ENCODE data around the gene CDKN3.
A peak's percentile ranks its signal among the peaks of the same experiment; 100 is the strongest.

Gene CDKN3

GRCh38 chr14:54396493-54397335, at the start of gene CDKN3:
CDKN3 (plus strand) TSS chr14:54397007; CDS start chr14:54397069, 62 bp downstream.
- DNase-seq: peak; percentile 84

GRCh38 chr14:54347044-54347443, 49.8 kb upstream of the CDKN3 start:
- DNase-seq: no peak

- DNase-seq: no peak
Observed at GRCh38 chr14:54348001-54348611, 48.7 kb upstream of the CDKN3 start.

- no peak for DNase-seq
Observed at GRCh38 chr14:54348923-54349620, 47.7 kb upstream of the CDKN3 start.

- no peak for DNase-seq
Observed at GRCh38 chr14:54349713-54350112, 47.1 kb upstream of the CDKN3 start.

- no peak for DNase-seq
Observed at GRCh38 chr14:54350203-54350602, 46.6 kb upstream of the CDKN3 start.

GRCh38 chr14:54353266-54353665, 43.5 kb upstream of the CDKN3 start:
- no peak for DNase-seq

GRCh38 chr14:54353694-54354093, 43.1 kb upstream of the CDKN3 start:
- DNase-seq: no peak

- DNase-seq: peak; percentile 42
Observed at GRCh38 chr14:54354096-54354495, 42.7 kb upstream of the CDKN3 start.

GRCh38 chr14:54354968-54355641, 41.7 kb upstream of the CDKN3 start:
- no peak for DNase-seq

GRCh38 chr14:54355698-54356097, 41.1 kb upstream of the CDKN3 start:
- DNase-seq: no peak

- no peak for DNase-seq
Observed at GRCh38 chr14:54356172-54356571, 40.6 kb upstream of the CDKN3 start.

- no peak for DNase-seq
Observed at GRCh38 chr14:54360667-54361066, 36.1 kb upstream of the CDKN3 start.

- no peak for DNase-seq
Observed at GRCh38 chr14:54362089-54362504, 34.7 kb upstream of the CDKN3 start.

GRCh38 chr14:54362759-54363437, 33.9 kb upstream of the CDKN3 start:
- no peak for DNase-seq

- DNase-seq: no peak
Observed at GRCh38 chr14:54364555-54365415, 32.0 kb upstream of the CDKN3 start.

GRCh38 chr14:54366736-54367735, 29.8 kb upstream of the CDKN3 start:
- no peak for DNase-seq

- no peak for DNase-seq
Observed at GRCh38 chr14:54368291-54368690, 28.5 kb upstream of the CDKN3 start.

GRCh38 chr14:54369343-54369742, 27.5 kb upstream of the CDKN3 start:
- no peak for DNase-seq

Data from SIG-M5 (cell line).